ENCODE measurements around the gene FKTN. TPM values are rescaled to one million over a fixed set of nuclear protein-coding genes. Genes with fewer than 3 reads are reported as not detected.
"Not testable (repeated sequence)": the region's sequence is repeated elsewhere in the genome, so short reads cannot be mapped to it uniquely, and the experiment has no call there.

FKTN gene
- 10.8 and 19.5 TPM in 2 replicates for total RNA-seq

- peak within 1 kb of the TSS; percentile 87 for H3K4me3 ChIP-seq (ENCODE audit: low read depth, low read length)
- TF ChIP-seq CTCF (conservative IDR thresholded peaks at IDR 0.05; ENCODE audit: low read depth, low read length) = no peak
These were observed at the start of gene FKTN for GRCh38 chr9:105557804-105558610. Gene FKTN (plus strand): TSS chr9:105558131. CDS start chr9:105575033, 16,902 bp downstream.

GRCh38 chr9:105508530-105508929 is 49.4 kb upstream of the FKTN start:
- DNase-seq (ENCODE audit: low read depth) = no peak
- no peak overlapping the region for H3K4me3 ChIP-seq (ENCODE audit: low read depth, low read length)
- no peak for TF ChIP-seq CTCF (conservative IDR thresholded peaks at IDR 0.05; ENCODE audit: low read depth, low read length)

More at GRCh38 chr9:105557804-105558610, at the start of gene FKTN:
- peak; percentile 22 for DNase-seq (ENCODE audit: low read depth)

GRCh38 chr9:105510024-105510423 is 47.9 kb upstream of the FKTN start:
- TF ChIP-seq CTCF (conservative IDR thresholded peaks at IDR 0.05; ENCODE audit: low read depth, low read length) = no peak
- H3K4me3 ChIP-seq (ENCODE audit: low read depth, low read length) = no peak overlapping the region
- DNase-seq (ENCODE audit: low read depth) = no peak

- no peak for DNase-seq (ENCODE audit: low read depth)
- no peak for TF ChIP-seq CTCF (conservative IDR thresholded peaks at IDR 0.05; ENCODE audit: low read depth, low read length)
- no peak overlapping the region for H3K4me3 ChIP-seq (ENCODE audit: low read depth, low read length)
These were observed 46.5 kb upstream of the FKTN start for GRCh38 chr9:105511446-105511845.

GRCh38 chr9:105515811-105516413 is 42.0 kb upstream of the FKTN start:
- TF ChIP-seq CTCF (conservative IDR thresholded peaks at IDR 0.05; ENCODE audit: low read depth, low read length) = no peak
- H3K4me3 ChIP-seq (ENCODE audit: low read depth, low read length) = no peak overlapping the region
- no peak for DNase-seq (ENCODE audit: low read depth)

- peak overlapping the region; percentile 42 for H3K4me3 ChIP-seq (ENCODE audit: low read depth, low read length)
- not testable (repeated sequence) for DNase-seq (ENCODE audit: low read depth)
These were observed 38.1 kb upstream of the FKTN start for GRCh38 chr9:105519710-105520369.

GRCh38 chr9:105520992-105521391 is 36.9 kb upstream of the FKTN start:
- not testable (repeated sequence) for DNase-seq (ENCODE audit: low read depth); H3K4me3 ChIP-seq (ENCODE audit: low read depth, low read length)

GRCh38 chr9:105522618-105523385 is 35.1 kb upstream of the FKTN start:
- H3K4me3 ChIP-seq (ENCODE audit: low read depth, low read length); DNase-seq (ENCODE audit: low read depth): not testable (repeated sequence)
